ENCODE measurements around the gene DACT3. TPM values are rescaled to one million over a fixed set of nuclear protein-coding genes. Genes with fewer than 3 reads are reported as not detected.

The DACT3 gene
- total RNA-seq, 1 donor from 2014 or later: 10.0 TPM

DNA sequence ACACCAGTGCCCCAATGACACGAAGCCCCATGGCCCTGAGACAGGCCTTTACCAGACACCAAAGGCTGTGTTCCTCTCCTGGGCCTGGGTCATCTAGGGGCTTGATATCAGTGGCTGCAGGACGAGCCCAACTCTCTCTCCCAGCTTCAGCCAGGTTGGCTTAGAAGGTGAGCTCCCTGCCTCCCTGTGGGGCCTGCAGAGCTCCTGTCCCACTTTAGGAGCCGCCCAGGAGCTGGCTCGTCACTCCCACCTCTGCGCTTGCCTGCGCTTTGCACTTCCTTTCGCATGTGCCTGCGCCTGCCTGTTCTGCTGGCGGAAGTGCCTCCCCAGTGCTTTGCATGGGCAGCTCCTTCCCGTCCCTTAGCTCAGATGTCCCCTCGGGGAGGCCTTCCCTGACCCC lies 55.0 kb downstream of the DACT3 start:
- DNase-seq: peak; percentile 49
- TF ChIP-seq, protein P1, sequence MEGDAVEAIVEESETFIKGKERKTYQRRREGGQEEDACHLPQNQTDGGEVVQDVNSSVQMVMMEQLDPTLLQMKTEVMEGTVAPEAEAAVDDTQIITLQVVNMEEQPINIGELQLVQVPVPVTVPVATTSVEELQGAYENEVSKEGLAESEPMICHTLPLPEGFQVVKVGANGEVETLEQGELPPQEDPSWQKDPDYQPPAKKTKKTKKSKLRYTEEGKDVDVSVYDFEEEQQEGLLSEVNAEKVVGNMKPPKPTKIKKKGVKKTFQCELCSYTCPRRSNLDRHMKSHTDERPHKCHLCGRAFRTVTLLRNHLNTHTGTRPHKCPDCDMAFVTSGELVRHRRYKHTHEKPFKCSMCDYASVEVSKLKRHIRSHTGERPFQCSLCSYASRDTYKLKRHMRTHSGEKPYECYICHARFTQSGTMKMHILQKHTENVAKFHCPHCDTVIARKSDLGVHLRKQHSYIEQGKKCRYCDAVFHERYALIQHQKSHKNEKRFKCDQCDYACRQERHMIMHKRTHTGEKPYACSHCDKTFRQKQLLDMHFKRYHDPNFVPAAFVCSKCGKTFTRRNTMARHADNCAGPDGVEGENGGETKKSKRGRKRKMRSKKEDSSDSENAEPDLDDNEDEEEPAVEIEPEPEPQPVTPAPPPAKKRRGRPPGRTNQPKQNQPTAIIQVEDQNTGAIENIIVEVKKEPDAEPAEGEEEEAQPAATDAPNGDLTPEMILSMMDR (IDR thresholded peaks at IDR 0.05): no peak
- intact Hi-C loops (cut with DNase I): loop anchor here (5.0 kb wide), 1 partner anchor 66 kb away; no protein-coding TSS in a partner anchor
- Histone ChIP-seq H3K27me3 (no peaks in the 10 kb centered on the region), H3K9me3 (no peaks in the 10 kb centered on the region), H3K36me3 (peaks cover 49% of the 10 kb centered on the region), H3K4me3 (no peak overlapping the region), H3K27ac (no peak overlapping the region), H3K4me1 (peaks cover 27% of the 10 kb centered on the region)
- ATAC-seq: no peak

DNA sequence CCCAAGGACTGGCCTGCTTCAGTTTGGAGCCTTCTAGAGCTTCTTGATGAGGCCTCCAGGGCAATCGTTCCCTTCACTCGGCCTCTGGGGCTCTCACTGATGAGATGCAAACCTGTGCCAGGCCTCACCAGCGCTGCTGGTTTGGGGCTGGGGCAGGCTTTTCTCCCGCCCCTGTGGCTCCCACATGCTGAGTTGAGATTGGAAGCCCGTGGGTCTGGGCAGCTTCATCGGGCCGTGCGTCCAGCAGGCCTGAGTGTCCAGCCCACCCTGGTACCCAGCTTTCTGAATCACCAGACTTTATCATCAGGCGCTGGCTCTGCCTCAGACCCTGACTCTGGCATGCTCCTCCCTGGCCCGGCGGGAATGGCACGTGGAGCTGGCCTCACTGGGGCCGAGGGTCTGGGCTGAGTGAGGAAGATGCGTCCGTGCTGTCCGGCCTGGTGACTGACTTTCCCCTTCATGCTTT lies 55.6 kb downstream of the DACT3 start:
- intact Hi-C loops (cut with DNase I): loop anchor here (5.0 kb wide), 1 partner anchor 67 kb away; no protein-coding TSS in a partner anchor
- Histone ChIP-seq H3K27ac (no peak overlapping the region), H3K27me3 (no peaks in the 10 kb centered on the region), H3K4me3 (no peak overlapping the region), H3K4me1 (peaks cover 27% of the 10 kb centered on the region), H3K36me3 (peaks cover 49% of the 10 kb centered on the region), H3K9me3 (no peaks in the 10 kb centered on the region)
- ATAC-seq (no peak), DNase-seq (peak; percentile 61)
- TF ChIP-seq, protein P1 (IDR thresholded peaks at IDR 0.05): no peak

DNA sequence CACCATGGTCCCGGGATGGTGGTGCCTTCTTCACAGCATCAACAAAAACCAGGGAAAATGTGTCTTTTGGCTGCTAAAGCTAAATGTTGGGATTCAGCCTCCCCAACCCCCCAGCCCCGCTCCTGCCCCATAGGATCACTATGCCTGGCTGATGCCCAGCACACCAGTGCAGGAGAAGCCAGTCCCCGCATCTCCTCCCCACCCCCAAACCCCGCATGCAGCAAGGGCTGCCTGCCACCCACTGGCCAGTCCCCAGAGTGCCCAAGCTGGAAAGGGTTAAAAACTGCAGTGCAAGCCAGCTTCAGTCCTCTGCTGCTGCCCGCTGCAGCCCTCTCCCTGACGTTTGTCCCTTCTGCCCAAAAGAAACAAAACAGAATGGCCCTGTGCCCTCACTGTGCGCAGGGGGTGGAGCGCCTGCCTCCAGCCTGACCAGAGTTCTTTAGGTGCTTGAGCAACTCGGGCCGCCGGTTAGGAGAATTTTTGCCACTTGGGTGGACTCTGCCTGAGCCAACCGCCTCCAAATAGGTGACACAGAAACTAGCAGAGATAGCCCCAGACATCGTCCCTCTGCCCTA lies 56.1 kb downstream of the DACT3 start:
- Histone ChIP-seq H3K27ac (no peak overlapping the region), H3K4me1 (peaks cover 27% of the 10 kb centered on the region)
- TF ChIP-seq, protein P1 (IDR thresholded peaks at IDR 0.05): no peak

DNA sequence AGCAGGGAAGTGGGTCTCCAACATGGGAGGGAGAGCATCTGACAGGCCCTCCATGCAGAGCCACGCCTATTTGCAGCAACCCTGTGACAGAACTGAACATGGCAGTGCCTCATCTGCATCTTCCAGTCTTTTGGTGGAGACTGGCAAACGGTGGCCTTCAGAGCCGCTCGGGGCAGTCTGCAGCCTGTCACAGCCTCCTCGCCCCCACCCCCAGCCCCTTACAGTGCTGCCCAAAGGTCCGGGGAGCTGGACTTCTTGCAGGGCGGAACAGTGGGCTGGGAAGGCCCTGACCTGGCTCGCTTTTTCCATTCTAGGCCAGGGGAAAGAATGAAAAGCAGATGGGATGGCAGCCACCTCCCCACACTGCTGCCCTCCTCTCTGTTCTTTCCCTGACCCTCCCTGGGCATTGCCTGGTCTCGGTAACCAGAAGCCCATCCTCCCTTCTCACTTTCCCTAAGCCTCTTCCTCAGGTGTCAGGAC lies 57.2 kb downstream of the DACT3 start:
- H3K27me3 ChIP-seq: no peaks in the 10 kb centered on the region
- TF ChIP-seq, protein P1 (IDR thresholded peaks at IDR 0.05): no peak
- peaks cover 36% of the 10 kb centered on the region for H3K36me3 ChIP-seq
- no peaks in the 10 kb centered on the region for H3K9me3 ChIP-seq
- peak; percentile 50 for DNase-seq
- intact Hi-C loops (cut with DNase I): no loop called here
- peak overlapping the region; percentile 95 for H3K4me3 ChIP-seq
- peaks cover 27% of the 10 kb centered on the region for H3K4me1 ChIP-seq
- no peak for ATAC-seq
- no peak overlapping the region for H3K27ac ChIP-seq

More for the DNA sequence above, 56.1 kb downstream of the DACT3 start:
- ATAC-seq: no peak
- intact Hi-C loops (cut with DNase I): loop anchor here (5.0 kb wide), 1 partner anchor 67 kb away; no protein-coding TSS in a partner anchor
- H3K27me3 ChIP-seq: no peaks in the 10 kb centered on the region
- peak; percentile 42 for DNase-seq
- H3K4me3 ChIP-seq: no peak overlapping the region
- peaks cover 46% of the 10 kb centered on the region for H3K36me3 ChIP-seq
- no peaks in the 10 kb centered on the region for H3K9me3 ChIP-seq

DNA sequence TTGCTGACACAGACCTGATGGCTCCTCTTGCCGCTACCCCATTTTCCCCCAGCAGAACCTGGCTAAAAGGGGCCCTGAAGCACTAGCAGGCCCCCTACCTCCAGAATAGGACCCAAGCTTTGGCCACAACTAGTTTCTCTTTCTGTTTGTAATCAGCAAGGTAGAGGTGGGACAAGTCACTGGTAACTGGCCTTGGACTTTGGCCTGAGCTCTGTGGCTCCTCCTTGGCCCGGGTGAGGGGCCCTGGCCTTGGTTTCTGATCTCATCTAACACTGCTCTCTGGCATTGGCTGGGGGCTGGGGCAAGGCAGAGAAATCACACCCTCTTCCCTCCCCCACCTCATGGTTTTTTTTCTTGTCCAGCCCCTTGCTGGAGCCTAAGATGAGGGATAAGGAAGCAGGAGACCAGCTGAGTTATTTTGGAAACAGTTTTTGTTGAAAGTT lies 57.8 kb downstream of the DACT3 start:
- TF ChIP-seq, protein P1 (IDR thresholded peaks at IDR 0.05): no peak
- Histone ChIP-seq H3K27me3 (no peaks in the 10 kb centered on the region), H3K4me3 (peak overlapping the region; percentile 95), H3K9me3 (no peaks in the 10 kb centered on the region), H3K36me3 (peaks cover 30% of the 10 kb centered on the region), H3K27ac (peak overlapping the region; percentile 18), H3K4me1 (peaks cover 27% of the 10 kb centered on the region)
- intact Hi-C loops (cut with DNase I): no loop called here
- ATAC-seq (no peak), DNase-seq (peak; percentile 33)

Measured in upper lobe of right lung (tissue), 1 donor.